ENCODE data around the gene KCNH6. TPM values are rescaled to one million over a fixed set of nuclear protein-coding genes. Genes with fewer than 3 reads are reported as not detected.

Gene KCNH6
- total RNA-seq, 2 experiments from 2014 or later: not detected

GRCh38 chr17:63578769-63579111 lies 55.6 kb downstream of the KCNH6 start:
- Mint-ChIP-seq H3K27ac (no peak overlapping the region), H3K27me3 (no peaks in the 10 kb centered on the region), H3K36me3 (peaks cover 19% of the 10 kb centered on the region), H3K4me1 (peaks cover 4% of the 10 kb centered on the region), H3K9me3 (ENCODE audit: low read depth) (no peaks in the 10 kb centered on the region), H3K4me3 (no peak overlapping the region)
- CTCF ChIA-PET: no interaction called here
- no peak for ATAC-seq
- DNase-seq: no peak

DNA sequence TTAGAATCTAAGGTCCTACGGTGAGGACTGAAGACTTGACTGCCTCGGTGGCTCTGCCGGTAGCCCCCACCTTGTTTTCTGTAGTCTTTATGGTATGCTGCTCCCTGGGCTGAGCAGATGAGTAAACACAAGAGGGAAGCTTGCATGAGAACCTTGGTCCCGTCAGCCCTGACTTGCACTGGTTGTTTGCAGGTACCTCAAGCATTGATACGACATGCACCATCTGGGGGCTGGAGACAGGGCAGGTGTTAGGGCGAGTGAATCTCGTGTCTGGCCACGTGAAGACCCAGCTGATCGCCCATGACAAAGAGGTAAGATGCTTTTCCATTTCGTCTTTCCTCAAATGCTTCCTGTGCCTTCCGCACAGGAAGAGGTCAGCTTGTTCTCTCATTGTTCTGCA lies 56.5 kb downstream of the KCNH6 start:
- Mint-ChIP-seq H3K4me1 (peaks cover under 1% of the 10 kb centered on the region), H3K36me3 (peaks cover 23% of the 10 kb centered on the region), H3K27me3 (no peaks in the 10 kb centered on the region), H3K4me3 (no peak overlapping the region), H3K27ac (no peak overlapping the region), H3K9me3 (ENCODE audit: low read depth) (no peaks in the 10 kb centered on the region)
- ATAC-seq: no peak
- CTCF ChIA-PET: interaction anchor here (1.4 kb wide), 1 partner anchor 101 kb away, joined by 4 read pairs; no protein-coding TSS in a partner anchor
- no peak for DNase-seq

- no peak for ATAC-seq
- H3K27me3 Mint-ChIP-seq: no peaks in the 10 kb centered on the region
- H3K36me3 Mint-ChIP-seq: peaks cover 55% of the 10 kb centered on the region
- DNase-seq: no peak
- no peak overlapping the region for H3K27ac Mint-ChIP-seq
- no peak overlapping the region for H3K4me3 Mint-ChIP-seq
- CTCF ChIA-PET: interaction anchor here (1.3 kb wide), 1 partner anchor 174 kb away, joined by 4 read pairs; no protein-coding TSS in a partner anchor
- peaks cover 12% of the 10 kb centered on the region for H3K4me1 Mint-ChIP-seq
- H3K9me3 Mint-ChIP-seq (ENCODE audit: low read depth): no peaks in the 10 kb centered on the region
Observed at GRCh38 chr17:63587770-63588169, 64.6 kb downstream of the KCNH6 start.

GRCh38 chr17:63588797-63589196 lies 65.6 kb downstream of the KCNH6 start:
- Mint-ChIP-seq H3K36me3 (peaks cover 48% of the 10 kb centered on the region), H3K4me3 (no peak overlapping the region), H3K27me3 (no peaks in the 10 kb centered on the region), H3K9me3 (ENCODE audit: low read depth) (no peaks in the 10 kb centered on the region), H3K27ac (no peak overlapping the region), H3K4me1 (peaks cover 12% of the 10 kb centered on the region)
- CTCF ChIA-PET: interaction anchor here (1.5 kb wide), 1 partner anchor 112 kb away, joined by 3 read pairs; the partner anchor contains the start of gene ACE
- no peak for ATAC-seq
- DNase-seq: no peak

- peaks cover 11% of the 10 kb centered on the region for H3K4me1 Mint-ChIP-seq
- H3K27me3 Mint-ChIP-seq: no peaks in the 10 kb centered on the region
- no peaks in the 10 kb centered on the region for H3K9me3 Mint-ChIP-seq (ENCODE audit: low read depth)
- no peak for ATAC-seq
- no peak overlapping the region for H3K4me3 Mint-ChIP-seq
- peaks cover 45% of the 10 kb centered on the region for H3K36me3 Mint-ChIP-seq
- CTCF ChIA-PET: interaction anchor here (1.0 to 1.5 kb wide), 2 partner anchors 12 to 112 kb away, joined by 3 read pairs; partner anchors contain the start of gene ACE
- no peak overlapping the region for H3K27ac Mint-ChIP-seq
- no peak for DNase-seq
Observed at GRCh38 chr17:63589646-63590045, 66.5 kb downstream of the KCNH6 start.

DNA sequence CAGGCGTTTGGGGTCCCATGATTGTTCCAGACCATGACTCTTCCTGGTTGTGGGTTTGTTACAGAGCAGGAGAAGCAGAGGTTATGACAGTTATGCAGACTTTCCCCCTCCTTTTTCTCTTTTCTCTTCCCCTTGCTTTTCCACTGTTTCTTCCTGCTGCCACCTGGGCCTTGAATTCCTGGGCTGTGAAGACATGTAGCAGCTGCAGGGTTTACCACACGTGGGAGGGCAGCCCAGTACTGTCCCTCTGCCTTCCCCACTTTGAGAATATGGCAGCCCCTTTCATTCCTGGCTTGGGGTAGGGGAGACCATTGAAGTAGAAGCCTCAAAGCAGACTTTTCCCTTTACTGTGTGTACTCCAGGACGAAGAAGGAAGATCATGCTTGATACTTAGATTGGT lies 69.6 kb downstream of the KCNH6 start:
- Mint-ChIP-seq H3K36me3 (peaks cover 37% of the 10 kb centered on the region), H3K27me3 (no peaks in the 10 kb centered on the region), H3K4me3 (no peak overlapping the region), H3K9me3 (ENCODE audit: low read depth) (no peaks in the 10 kb centered on the region), H3K4me1 (peaks cover 15% of the 10 kb centered on the region), H3K27ac (no peak overlapping the region)
- no peak for DNase-seq
- no peak for ATAC-seq
- CTCF ChIA-PET: interaction anchor here (1.2 to 1.3 kb wide), 2 partner anchors 19 to 167 kb away, joined by 4 to 5 read pairs; no protein-coding TSS in a partner anchor

DNA sequence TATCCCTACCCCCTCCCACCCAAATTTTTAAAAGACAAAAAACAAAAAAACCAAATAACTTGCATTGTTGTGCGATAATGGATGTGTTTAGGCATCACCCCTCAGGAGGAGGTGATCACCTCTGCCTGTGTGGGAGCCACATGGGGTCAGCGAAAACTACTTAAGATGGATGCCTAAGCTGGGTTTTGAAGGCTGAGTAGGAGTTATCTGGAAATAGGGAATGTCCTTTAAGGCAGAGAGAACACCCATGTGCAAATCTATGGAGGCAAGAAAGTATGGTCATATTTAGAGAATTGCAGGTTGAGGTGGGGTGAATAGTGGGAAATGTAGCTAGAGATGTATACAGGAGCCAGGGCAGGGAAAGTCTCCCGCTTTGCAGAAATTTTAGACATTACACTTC lies 72.0 kb downstream of the KCNH6 start:
- no peak for DNase-seq
- Mint-ChIP-seq H3K4me3 (no peak overlapping the region), H3K4me1 (peaks cover 32% of the 10 kb centered on the region), H3K9me3 (ENCODE audit: low read depth) (no peaks in the 10 kb centered on the region), H3K36me3 (peaks cover 22% of the 10 kb centered on the region), H3K27me3 (no peaks in the 10 kb centered on the region), H3K27ac (no peak overlapping the region)
- ATAC-seq: no peak
- CTCF ChIA-PET: no interaction called here

Other genes with a start within 250 kb of the KCNH6 start
- 10 to 100 TPM in 1 of 2 experiments, 1 to 10 TPM in 1; 2.2 to 13.6 TPM for gene CYB561, start 77.1 kb upstream of the KCNH6 start, total RNA-seq
- gene ACE, start 46.3 kb upstream of the KCNH6 start, total RNA-seq: 1 to 10 TPM in 1 of 2 experiments, under 1 TPM in 1; 0.33 to 2.2 TPM
- gene DCAF7, start 27.1 kb downstream of the KCNH6 start, total RNA-seq: 100 to 1,000 TPM; 129 to 139 TPM
- 10 to 100 TPM; 23.3 to 27.8 TPM for gene TACO1, start 77.5 kb downstream of the KCNH6 start, total RNA-seq
- 10 to 100 TPM; 29.0 to 36.5 TPM for gene MAP3K3, start 99.1 kb downstream of the KCNH6 start, total RNA-seq
- 100 to 1,000 TPM; 303 to 356 TPM for gene LIMD2, start 176.8 kb downstream of the KCNH6 start, total RNA-seq
- 10 to 100 TPM; 59.9 to 76.8 TPM for gene STRADA, start 218.4 kb downstream of the KCNH6 start, total RNA-seq